ENCODE data around the gene TBX19. TPM values are rescaled to one million over a fixed set of nuclear protein-coding genes. Genes with fewer than 3 reads are reported as not detected.
A peak's percentile ranks its signal among the peaks of the same experiment; 100 is the strongest.

Gene TBX19
- total RNA-seq, 1 experiment from 2014 or later: 3.0 TPM

DNA sequence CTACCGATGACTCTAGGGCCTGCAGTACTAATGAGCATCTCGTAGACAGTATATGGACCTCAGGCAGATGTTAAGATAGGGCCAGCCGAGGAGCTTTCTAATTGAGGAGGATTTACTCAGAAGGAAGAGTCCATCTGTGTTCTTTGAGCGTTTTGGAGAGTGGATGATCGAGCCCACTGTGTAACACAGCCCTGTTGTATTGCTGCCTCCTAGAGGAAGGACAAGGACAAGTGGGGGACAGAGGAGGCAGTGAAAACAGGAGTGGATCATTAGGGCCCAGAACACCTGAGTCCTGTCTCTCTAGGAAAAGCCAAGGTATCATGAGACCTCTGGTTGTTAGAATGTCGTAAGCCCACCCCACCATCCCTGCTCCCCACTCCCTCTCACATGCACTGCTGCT is 62.9 kb downstream of the TBX19 start:
- ChIA-PET RAD21 (ENCODE audit: low non-redundant PET in 1 of 2, low total read pairs in 2 of 2, uncharacterized antibody in 2 of 2, unreplicated experiment in 2 of 2) (interaction anchor here (1.1 to 2.4 kb wide), 7 partner anchors 22 to 1005 kb away, joined by 3 to 11 read pairs (median 5); no protein-coding TSS in a partner anchor), CTCF (interaction anchor here (0.6 to 2.9 kb wide), 19 partner anchors 10 to 1005 kb away, joined by 3 to 62 read pairs (median 6); no protein-coding TSS in a partner anchor), POLR2A (interaction anchor here (1.2 kb wide), 1 partner anchor 17 kb away, joined by 4 read pairs; no protein-coding TSS in a partner anchor)
- peak; percentile 62 for ATAC-seq
- H2AFZ ChIP-seq (ENCODE audit: low read depth, low read length, poor library complexity, severe bottlenecking): peak overlapping the region; percentile 88
- intact Hi-C loops (cut with micrococcal nuclease): loop anchor here (2.0 to 10.0 kb wide), 3 partner anchors 231 to 771 kb away; no protein-coding TSS in a partner anchor
- no peak for DNase-seq (ENCODE audit: low read depth, low spot score)
- H3K9me3 ChIP-seq (ENCODE audit: control insufficient read depth in 1 of 2, insufficient read depth in 1 of 2, low read depth in 1 of 2, low read length in 2 of 2): no peaks in the 10 kb centered on the region
- H3K27me3 ChIP-seq (ENCODE audit: insufficient read depth, low read length): no peaks in the 10 kb centered on the region
- no peaks in the 10 kb centered on the region for H3K9me2 ChIP-seq (ENCODE audit: insufficient read depth)
- no peaks in the 10 kb centered on the region for H4K20me1 ChIP-seq (ENCODE audit: insufficient read depth)
- BruUV-seq (replicated peaks): no TSS peak
- H3K9ac ChIP-seq (ENCODE audit: low read length): no peak overlapping the region
- H3K27ac ChIP-seq (ENCODE audit: low read depth, low read length): peak overlapping the region; percentile 38; the same call in 1 of the 2 replicates
- no peaks in the 10 kb centered on the region for H3K79me2 ChIP-seq (ENCODE audit: insufficient read depth, low read length)
- no peak overlapping the region for H3K4me2 ChIP-seq (ENCODE audit: low read length)
- TF ChIP-seq ELF1 (IDR thresholded peaks at IDR 0.05; ENCODE audit: borderline replicate concordance, low read depth) (no peak), POLR2A (IDR thresholded peaks at IDR 0.05; ENCODE audit: borderline replicate concordance, extremely low read depth, insufficient read depth, insufficient read length) (no peak), CEBPB (IDR thresholded peaks at IDR 0.05; ENCODE audit: low read depth) (0 out of 2 replicates have a peak, but pooled peaks have one; percentile 12), FOSL1 (IDR thresholded peaks at IDR 0.05; ENCODE audit: low read depth) (no peak), POLR2AphosphoS5 (IDR thresholded peaks at IDR 0.05; ENCODE audit: low read depth, low read length) (no peak), EZH2 (IDR thresholded peaks at IDR 0.05) (no peak), JUND (IDR thresholded peaks at IDR 0.05) (no peak), SRF (IDR thresholded peaks at IDR 0.05; ENCODE audit: low read depth) (no peak), RAD21 (IDR thresholded peaks at IDR 0.05; ENCODE audit: low read depth) (peak; percentile 48), ZFX (IDR thresholded peaks at IDR 0.05) (no peak), CBX3 (IDR thresholded peaks at IDR 0.05; ENCODE audit: low read depth) (no peak)
- TF ChIP-seq, protein P1, sequence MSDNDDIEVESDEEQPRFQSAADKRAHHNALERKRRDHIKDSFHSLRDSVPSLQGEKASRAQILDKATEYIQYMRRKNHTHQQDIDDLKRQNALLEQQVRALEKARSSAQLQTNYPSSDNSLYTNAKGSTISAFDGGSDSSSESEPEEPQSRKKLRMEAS (IDR thresholded peaks at IDR 0.05): no peak
- TF ChIP-seq, protein P2, sequence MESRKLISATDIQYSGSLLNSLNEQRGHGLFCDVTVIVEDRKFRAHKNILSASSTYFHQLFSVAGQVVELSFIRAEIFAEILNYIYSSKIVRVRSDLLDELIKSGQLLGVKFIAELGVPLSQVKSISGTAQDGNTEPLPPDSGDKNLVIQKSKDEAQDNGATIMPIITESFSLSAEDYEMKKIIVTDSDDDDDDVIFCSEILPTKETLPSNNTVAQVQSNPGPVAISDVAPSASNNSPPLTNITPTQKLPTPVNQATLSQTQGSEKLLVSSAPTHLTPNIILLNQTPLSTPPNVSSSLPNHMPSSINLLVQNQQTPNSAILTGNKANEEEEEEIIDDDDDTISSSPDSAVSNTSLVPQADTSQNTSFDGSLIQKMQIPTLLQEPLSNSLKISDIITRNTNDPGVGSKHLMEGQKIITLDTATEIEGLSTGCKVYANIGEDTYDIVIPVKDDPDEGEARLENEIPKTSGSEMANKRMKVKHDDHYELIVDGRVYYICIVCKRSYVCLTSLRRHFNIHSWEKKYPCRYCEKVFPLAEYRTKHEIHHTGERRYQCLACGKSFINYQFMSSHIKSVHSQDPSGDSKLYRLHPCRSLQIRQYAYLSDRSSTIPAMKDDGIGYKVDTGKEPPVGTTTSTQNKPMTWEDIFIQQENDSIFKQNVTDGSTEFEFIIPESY (IDR thresholded peaks at IDR 0.05; ENCODE audit: extremely low read depth, insufficient replicate concordance, low read length): no peak
- TF ChIP-seq, protein P3, sequence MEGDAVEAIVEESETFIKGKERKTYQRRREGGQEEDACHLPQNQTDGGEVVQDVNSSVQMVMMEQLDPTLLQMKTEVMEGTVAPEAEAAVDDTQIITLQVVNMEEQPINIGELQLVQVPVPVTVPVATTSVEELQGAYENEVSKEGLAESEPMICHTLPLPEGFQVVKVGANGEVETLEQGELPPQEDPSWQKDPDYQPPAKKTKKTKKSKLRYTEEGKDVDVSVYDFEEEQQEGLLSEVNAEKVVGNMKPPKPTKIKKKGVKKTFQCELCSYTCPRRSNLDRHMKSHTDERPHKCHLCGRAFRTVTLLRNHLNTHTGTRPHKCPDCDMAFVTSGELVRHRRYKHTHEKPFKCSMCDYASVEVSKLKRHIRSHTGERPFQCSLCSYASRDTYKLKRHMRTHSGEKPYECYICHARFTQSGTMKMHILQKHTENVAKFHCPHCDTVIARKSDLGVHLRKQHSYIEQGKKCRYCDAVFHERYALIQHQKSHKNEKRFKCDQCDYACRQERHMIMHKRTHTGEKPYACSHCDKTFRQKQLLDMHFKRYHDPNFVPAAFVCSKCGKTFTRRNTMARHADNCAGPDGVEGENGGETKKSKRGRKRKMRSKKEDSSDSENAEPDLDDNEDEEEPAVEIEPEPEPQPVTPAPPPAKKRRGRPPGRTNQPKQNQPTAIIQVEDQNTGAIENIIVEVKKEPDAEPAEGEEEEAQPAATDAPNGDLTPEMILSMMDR (IDR thresholded peaks at IDR 0.05 in 2 of 3, conservative IDR thresholded peaks at IDR 0.05 in 1 of 3; ENCODE audit: borderline replicate concordance in 1 of 3, insufficient read depth in 1 of 3, low read depth in 2 of 3, low read length in 2 of 3): peak; percentile 16 to 45 (median 36); a peak in 3 of 6 replicates
- TF ChIP-seq, protein P4, sequence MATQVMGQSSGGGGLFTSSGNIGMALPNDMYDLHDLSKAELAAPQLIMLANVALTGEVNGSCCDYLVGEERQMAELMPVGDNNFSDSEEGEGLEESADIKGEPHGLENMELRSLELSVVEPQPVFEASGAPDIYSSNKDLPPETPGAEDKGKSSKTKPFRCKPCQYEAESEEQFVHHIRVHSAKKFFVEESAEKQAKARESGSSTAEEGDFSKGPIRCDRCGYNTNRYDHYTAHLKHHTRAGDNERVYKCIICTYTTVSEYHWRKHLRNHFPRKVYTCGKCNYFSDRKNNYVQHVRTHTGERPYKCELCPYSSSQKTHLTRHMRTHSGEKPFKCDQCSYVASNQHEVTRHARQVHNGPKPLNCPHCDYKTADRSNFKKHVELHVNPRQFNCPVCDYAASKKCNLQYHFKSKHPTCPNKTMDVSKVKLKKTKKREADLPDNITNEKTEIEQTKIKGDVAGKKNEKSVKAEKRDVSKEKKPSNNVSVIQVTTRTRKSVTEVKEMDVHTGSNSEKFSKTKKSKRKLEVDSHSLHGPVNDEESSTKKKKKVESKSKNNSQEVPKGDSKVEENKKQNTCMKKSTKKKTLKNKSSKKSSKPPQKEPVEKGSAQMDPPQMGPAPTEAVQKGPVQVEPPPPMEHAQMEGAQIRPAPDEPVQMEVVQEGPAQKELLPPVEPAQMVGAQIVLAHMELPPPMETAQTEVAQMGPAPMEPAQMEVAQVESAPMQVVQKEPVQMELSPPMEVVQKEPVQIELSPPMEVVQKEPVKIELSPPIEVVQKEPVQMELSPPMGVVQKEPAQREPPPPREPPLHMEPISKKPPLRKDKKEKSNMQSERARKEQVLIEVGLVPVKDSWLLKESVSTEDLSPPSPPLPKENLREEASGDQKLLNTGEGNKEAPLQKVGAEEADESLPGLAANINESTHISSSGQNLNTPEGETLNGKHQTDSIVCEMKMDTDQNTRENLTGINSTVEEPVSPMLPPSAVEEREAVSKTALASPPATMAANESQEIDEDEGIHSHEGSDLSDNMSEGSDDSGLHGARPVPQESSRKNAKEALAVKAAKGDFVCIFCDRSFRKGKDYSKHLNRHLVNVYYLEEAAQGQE (IDR thresholded peaks at IDR 0.05; ENCODE audit: low read depth): no peak
- H3K4me3 ChIP-seq (replicated peaks in 1 of 2; ENCODE audit: low read depth in 1 of 2, low read length in 2 of 2): no peak overlapping the region
- peaks cover 11 to 24% of the 10 kb centered on the region in 2 experiments; a peak in 3 of 4 replicates for H3K4me1 ChIP-seq (ENCODE audit: control insufficient read depth in 1 of 2, insufficient read depth in 2 of 2, low read length in 2 of 2)
- H3K36me3 ChIP-seq (ENCODE audit: control insufficient read depth in 1 of 2, insufficient read depth in 2 of 2, low read length in 2 of 2): no peaks in the 10 kb centered on the region

Measured in HCT116 (cell line).